ENCODE data around the gene SUPT20H. TPM values are rescaled to one million over a fixed set of nuclear protein-coding genes. Genes with fewer than 3 reads are reported as not detected.

The SUPT20H gene
- total and polyA plus RNA-seq, 2 of the 13 experiments (the other 11 are each of a cell fraction or from before 2014, with no cell fraction given), result 35.0 to 63.6 TPM

- no peak overlapping the region for H2AFZ ChIP-seq (ENCODE audit: low read length)
- no peak overlapping the region for H3K4me2 ChIP-seq (ENCODE audit: low read depth, low read length)
- in situ Hi-C loops (cut with HindIII; ENCODE audit: extremely low pct_ligation_motif_present, low pct_unique_long_range_greater_than_20kb) (no loop called here), intact Hi-C loops (cut with micrococcal nuclease; ENCODE audit: unreplicated experiment) (no loop called here)
- FAIRE-seq (no peak), ATAC-seq (no peak), DNase-seq (ENCODE audit: low spot score) (no peak)
- TF ChIP-seq ZNF800 (CRISPR knock-in tag; IDR thresholded peaks at IDR 0.05) (no peak), ZNF317 (CRISPR knock-in tag; IDR thresholded peaks at IDR 0.05) (no peak), ATF7 (IDR thresholded peaks at IDR 0.05) (no peak), ATF7 (CRISPR knock-in tag; IDR thresholded peaks at IDR 0.05) (no peak), ZMAT5 (CRISPR knock-in tag; IDR thresholded peaks at IDR 0.05; ENCODE audit: borderline replicate concordance, low read depth) (no peak), ZNF552 (CRISPR knock-in tag; IDR thresholded peaks at IDR 0.05; ENCODE audit: borderline replicate concordance) (no peak), MIXL1 (CRISPR knock-in tag; IDR thresholded peaks at IDR 0.05) (no peak), TBX3 (IDR thresholded peaks at IDR 0.05; ENCODE audit: borderline replicate concordance) (no peak), SP4 (CRISPR knock-in tag; IDR thresholded peaks at IDR 0.05) (no peak), RFXAP (CRISPR knock-in tag; IDR thresholded peaks at IDR 0.05; ENCODE audit: borderline replicate concordance) (no peak), ZNF382 (CRISPR knock-in tag; IDR thresholded peaks at IDR 0.05; ENCODE audit: borderline replicate concordance) (no peak), ADNP (CRISPR knock-in tag; IDR thresholded peaks at IDR 0.05) (no peak), ZNF737 (CRISPR knock-in tag; IDR thresholded peaks at IDR 0.05; ENCODE audit: borderline replicate concordance) (no peak)
- no peaks in the 10 kb centered on the region for H3K79me2 ChIP-seq (ENCODE audit: insufficient read depth, low read length)
- CTCF ChIA-PET (ENCODE audit: low intra/inter-chr PET ratio, low total read pairs), result no interaction called here
- no peaks in the 10 kb centered on the region for H3K4me1 ChIP-seq (ENCODE audit: insufficient read depth, low read length)
- no peak overlapping the region for H3K27ac ChIP-seq (ENCODE audit: extremely low read length, insufficient read depth, low read length)
- WGBS (ENCODE audit: low lambda C conversion rate), result 11% methylated on average over 4 of the region's 4 CpGs
- peaks cover 0 to 5% of the 10 kb centered on the region in 2 experiments; a peak in 1 of 5 replicates for H3K27me3 ChIP-seq (ENCODE audit: control insufficient read depth in 1 of 2, insufficient read depth in 2 of 2, low read length in 2 of 2)
- POLR2A ChIA-PET, result no interaction called here
- no TSS peak for BruUV-seq (replicated peaks)
- H3K36me3 ChIP-seq (replicated peaks in 1 of 2; ENCODE audit: control insufficient read depth in 1 of 2, insufficient read depth in 2 of 2, low read length in 2 of 2), result no peaks in the 10 kb centered on the region
- H3K4me3 ChIP-seq (replicated peaks in 1 of 3; ENCODE audit: insufficient read depth in 1 of 3, low read depth in 2 of 3, low read length in 3 of 3), result no peak overlapping the region
- H3K9ac ChIP-seq (ENCODE audit: insufficient read depth, low read depth, low read length), result no peak overlapping the region
- no peaks in the 10 kb centered on the region for H3K9me3 ChIP-seq (ENCODE audit: low read length)
- H4K20me1 ChIP-seq (ENCODE audit: insufficient read depth, low read length), result no peaks in the 10 kb centered on the region
These were observed 37.6 kb upstream of the SUPT20H start for GRCh38 chr13:37097076-37097475.
